Stimulated activated memory B cell treated with anti-CD40 and anti-IgM and Interleukin-4, amounts not matched to agents 10 μg/mL and 1 μg/mL and 100 μg/mL, for 72 hours (primary cell): ENCODE results near the gene ROBO4.

Source experiments
- ATAC-seq: fragments of 150-1000 bp; cut with Tn5 transposase; 2 replicates; pipeline ENCODE4 v1.10.0; 2021
- H3K27ac Mint-ChIP-seq: one replicate; pipeline ENCODE4 v1.8.0; 2022; ENCODE audit warnings: mild to moderate bottlenecking, mixed read lengths
- H3K27me3 Mint-ChIP-seq: one replicate; pipeline ENCODE4 v1.8.0; 2022; ENCODE audit warnings: mixed read lengths
- H3K36me3 Mint-ChIP-seq: one replicate; pipeline ENCODE4 v1.8.0; 2022; ENCODE audit warnings: mixed read lengths
- H3K4me1 Mint-ChIP-seq: one replicate; pipeline ENCODE4 v1.8.0; 2022; ENCODE audit warnings: mixed read lengths
- H3K4me3 Mint-ChIP-seq: one replicate; pipeline ENCODE4 v1.8.0; 2022; ENCODE audit warnings: mild to moderate bottlenecking, moderate library complexity, mixed read lengths
- H3K9me3 Mint-ChIP-seq: one replicate; pipeline ENCODE4 v1.8.0; 2022; ENCODE audit warnings: mixed read lengths

Gene ROBO4

DNA sequence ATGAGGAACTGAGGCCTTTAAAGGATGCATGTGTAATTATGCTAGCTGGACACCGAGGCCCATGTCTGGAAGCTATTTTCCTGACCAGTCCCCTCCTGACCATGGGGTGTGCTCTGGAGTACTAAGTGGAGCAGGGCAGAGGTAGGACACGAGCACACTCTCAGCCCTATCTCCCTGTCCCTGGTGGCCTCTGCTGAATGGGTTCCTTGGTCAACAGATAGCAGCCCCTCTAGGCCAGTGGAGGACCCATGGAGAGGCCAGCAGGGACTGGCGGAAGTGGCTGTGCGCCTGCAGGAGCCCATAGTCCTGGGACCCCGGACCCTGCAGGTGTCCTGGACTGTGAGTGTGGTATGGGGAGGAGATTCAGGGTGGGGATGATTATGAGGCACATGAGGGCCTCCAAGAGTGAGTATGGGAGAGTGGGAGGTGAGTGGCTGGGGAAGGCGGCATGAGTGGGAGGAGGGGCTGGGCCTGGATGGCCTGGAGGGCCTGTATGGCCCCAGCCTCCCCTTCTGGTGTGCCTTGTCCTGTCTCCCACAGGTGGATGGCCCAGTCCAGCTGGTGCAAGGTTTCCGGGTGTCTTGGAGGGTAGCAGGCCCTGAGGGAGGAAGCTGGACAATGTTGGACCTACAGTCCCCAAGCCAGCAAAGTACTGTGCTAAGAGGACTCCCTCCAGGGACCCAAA is 23.0 kb downstream of the ROBO4 start:
- Mint-ChIP-seq H3K9me3 (no peaks in the 10 kb centered on the region), H3K27me3 (peaks cover 90% of the 10 kb centered on the region), H3K36me3 (no peaks in the 10 kb centered on the region), H3K4me1 (peaks cover 19% of the 10 kb centered on the region), H3K4me3 (no peak overlapping the region), H3K27ac (no peak overlapping the region)
- ATAC-seq: no peak

DNA sequence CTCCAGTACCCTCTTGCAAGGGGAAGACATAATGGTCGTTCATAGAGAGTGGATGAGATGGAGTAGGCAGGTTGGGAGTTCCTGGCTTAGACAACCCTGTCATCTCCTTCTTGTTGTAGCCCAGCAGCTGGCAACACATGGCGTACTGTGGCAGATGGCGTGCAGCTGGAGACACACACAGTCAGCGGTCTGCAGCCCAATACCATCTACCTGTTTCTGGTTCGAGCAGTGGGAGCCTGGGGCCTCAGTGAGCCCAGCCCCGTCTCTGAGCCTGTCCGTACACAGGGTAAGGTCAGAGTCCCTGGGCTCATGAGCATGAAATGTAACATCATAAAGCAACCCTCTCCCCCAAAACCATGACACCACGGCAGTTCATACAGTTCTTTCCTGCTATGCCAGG is 23.7 kb downstream of the ROBO4 start:
- Mint-ChIP-seq H3K4me3 (no peak overlapping the region), H3K36me3 (no peaks in the 10 kb centered on the region), H3K9me3 (no peaks in the 10 kb centered on the region), H3K27me3 (peaks cover 90% of the 10 kb centered on the region), H3K27ac (no peak overlapping the region), H3K4me1 (peaks cover 19% of the 10 kb centered on the region)
- no peak for ATAC-seq

DNA sequence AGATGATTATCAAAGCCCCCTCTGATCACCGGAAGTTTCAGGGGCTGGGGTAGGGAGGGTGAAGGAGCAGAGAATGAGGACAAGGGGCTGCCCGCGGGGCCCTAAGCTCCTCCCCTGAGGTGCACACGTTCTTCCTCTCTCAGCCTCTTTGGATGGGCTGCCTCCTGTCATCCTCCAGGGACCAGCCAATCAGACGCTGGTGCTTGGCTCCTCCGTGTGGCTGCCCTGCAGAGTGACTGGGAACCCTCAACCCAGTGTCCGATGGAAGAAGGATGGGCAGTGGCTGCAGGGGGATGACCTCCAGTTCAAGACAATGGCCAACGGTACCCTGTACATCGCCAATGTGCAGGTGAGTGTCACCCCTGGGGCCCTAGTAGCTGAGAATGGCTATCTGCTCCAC is 24.9 kb downstream of the ROBO4 start:
- H3K27ac Mint-ChIP-seq: no peak overlapping the region
- no peaks in the 10 kb centered on the region for H3K9me3 Mint-ChIP-seq
- peaks cover 18% of the 10 kb centered on the region for H3K4me1 Mint-ChIP-seq
- ATAC-seq: no peak
- H3K27me3 Mint-ChIP-seq: peaks cover 90% of the 10 kb centered on the region
- H3K36me3 Mint-ChIP-seq: no peaks in the 10 kb centered on the region
- no peak overlapping the region for H3K4me3 Mint-ChIP-seq

DNA sequence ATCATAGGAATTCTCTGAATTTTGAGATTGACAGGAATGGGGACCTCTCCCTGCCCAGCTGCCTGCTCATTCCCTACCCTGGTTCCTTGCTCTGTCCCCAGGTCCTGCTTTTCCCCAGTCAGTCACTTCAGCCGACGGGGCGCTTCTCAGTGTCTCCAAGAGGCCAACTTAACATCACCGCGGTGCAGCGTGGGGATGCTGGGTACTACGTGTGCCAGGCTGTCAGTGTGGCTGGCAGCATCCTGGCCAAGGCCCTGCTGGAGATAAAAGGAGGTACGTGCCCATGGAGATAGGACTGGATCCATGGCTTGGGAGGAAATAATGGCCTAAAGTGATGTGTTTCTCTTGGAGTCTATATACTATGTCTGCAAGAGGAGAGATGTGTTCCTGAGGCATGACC is 25.4 kb downstream of the ROBO4 start:
- no peaks in the 10 kb centered on the region for H3K36me3 Mint-ChIP-seq
- peaks cover 18% of the 10 kb centered on the region for H3K4me1 Mint-ChIP-seq
- peaks cover 90% of the 10 kb centered on the region for H3K27me3 Mint-ChIP-seq
- H3K9me3 Mint-ChIP-seq: no peaks in the 10 kb centered on the region
- no peak for ATAC-seq
- H3K4me3 Mint-ChIP-seq: no peak overlapping the region
- H3K27ac Mint-ChIP-seq: no peak overlapping the region

DNA sequence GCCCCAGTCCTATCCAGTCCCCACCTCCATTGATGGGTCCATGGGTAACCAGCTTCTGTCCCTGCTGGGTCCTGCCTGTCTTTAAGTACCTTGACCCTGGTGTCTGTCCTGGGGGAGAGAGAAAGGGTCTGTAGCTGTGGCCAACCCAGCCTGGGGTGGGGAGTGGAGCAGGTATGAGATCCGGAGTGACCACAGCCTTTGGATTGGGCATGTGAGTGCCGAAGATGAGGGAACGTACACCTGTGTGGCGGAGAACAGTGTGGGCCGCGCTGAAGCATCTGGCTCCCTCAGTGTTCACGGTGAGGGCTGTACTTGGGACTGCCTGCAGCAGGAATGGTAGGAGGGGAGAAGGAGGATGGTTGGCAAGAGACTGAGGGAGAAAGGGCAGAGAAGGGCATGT is 27.2 kb downstream of the ROBO4 start:
- Mint-ChIP-seq H3K36me3 (no peaks in the 10 kb centered on the region), H3K27me3 (peaks cover 91% of the 10 kb centered on the region), H3K4me3 (no peak overlapping the region), H3K4me1 (peaks cover 17% of the 10 kb centered on the region), H3K27ac (no peak overlapping the region), H3K9me3 (no peaks in the 10 kb centered on the region)
- ATAC-seq: no peak

DNA sequence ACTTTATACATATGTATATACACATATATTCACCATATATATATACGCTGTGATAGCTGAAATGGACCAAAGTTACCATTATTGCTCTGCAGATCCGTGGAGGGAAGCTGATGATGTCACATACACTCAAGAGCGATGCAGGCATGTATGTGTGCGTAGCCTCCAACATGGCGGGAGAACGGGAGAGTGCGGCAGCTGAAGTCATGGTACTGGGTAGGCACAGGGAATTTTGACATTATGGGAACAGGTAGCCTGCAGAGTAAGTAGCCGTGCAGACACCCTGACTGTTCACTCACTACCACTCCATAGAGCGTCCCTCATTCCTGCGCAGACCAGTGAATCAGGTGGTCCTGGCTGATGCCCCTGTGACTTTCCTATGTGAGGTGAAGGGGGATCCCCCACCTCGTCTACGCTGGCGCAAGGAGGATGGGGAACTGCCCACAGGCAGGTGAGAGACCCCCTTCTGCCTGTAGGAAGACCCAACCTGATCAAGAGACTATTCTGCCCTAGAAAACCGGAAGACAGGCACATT is 27.7 kb downstream of the ROBO4 start:
- peaks cover 15% of the 10 kb centered on the region for H3K4me1 Mint-ChIP-seq
- H3K9me3 Mint-ChIP-seq: no peaks in the 10 kb centered on the region
- no peak overlapping the region for H3K27ac Mint-ChIP-seq
- peaks cover 86% of the 10 kb centered on the region for H3K27me3 Mint-ChIP-seq
- ATAC-seq: no peak
- no peaks in the 10 kb centered on the region for H3K36me3 Mint-ChIP-seq
- H3K4me3 Mint-ChIP-seq: no peak overlapping the region

DNA sequence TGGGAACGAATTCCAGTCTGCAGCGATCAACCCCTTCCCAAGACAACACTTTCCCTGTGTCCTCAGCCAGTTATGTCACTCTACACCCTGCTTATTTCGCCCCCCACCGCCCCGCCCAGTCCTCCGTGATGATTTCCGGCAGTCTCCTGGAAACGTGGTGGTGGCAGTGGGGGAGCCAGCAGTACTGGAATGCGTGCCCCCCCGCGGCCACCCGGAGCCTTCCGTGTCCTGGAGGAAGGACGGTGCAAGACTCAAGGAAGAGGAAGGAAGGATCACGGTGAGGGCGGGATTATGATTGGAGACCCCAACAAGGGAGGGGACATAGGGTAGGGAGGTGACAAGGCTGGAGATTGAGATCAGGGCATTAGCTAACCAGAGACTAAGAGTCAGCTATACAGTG is 28.3 kb downstream of the ROBO4 start:
- peaks cover 83% of the 10 kb centered on the region for H3K27me3 Mint-ChIP-seq
- H3K9me3 Mint-ChIP-seq: no peaks in the 10 kb centered on the region
- H3K4me1 Mint-ChIP-seq: peaks cover 15% of the 10 kb centered on the region
- no peak overlapping the region for H3K4me3 Mint-ChIP-seq
- no peak overlapping the region for H3K27ac Mint-ChIP-seq
- no peaks in the 10 kb centered on the region for H3K36me3 Mint-ChIP-seq
- ATAC-seq: no peak

DNA sequence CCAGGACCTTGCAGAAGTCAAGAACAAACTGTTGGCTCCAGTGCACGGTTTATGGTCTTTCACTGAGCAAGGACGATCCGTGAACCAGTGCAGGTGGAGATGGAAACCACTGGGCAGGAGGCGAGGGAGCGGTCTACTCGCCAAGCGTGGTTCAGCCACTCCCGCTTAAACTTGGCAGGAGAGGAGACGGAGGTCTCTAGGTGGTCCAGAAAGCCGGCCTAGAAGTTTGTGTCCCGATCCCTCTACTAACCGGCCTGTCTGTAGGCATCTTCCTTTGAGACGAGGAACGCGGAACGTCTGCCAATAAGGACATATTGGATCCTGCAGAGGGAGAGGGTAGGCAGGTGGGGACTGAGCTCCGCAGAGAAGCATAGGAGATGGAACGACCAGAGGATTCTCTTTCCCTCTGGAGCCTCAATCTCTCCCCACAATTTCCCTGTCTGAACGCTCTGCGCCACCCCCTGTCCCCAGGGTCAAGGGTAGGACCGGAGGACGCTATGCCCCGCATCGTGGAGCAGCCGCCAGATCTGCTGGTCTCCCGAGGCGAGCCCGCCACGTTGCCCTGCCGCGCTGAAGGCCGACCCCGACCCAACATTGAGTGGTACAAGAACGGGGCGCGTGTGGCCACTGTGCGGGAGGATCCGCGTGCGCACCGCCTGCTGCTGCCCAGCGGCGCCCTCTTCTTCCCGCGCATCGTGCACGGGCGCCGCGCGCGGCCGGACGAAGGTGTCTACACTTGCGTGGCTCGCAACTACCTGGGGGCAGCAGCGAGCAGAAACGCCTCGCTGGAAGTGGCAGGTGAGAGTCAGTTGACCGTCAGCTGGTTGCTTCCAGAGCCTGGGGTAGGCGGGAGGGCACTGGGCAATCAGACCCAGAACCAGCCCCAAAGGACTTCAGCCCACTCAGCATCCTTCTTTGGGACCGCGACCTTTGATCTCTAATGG is 29.1 kb downstream of the ROBO4 start:
- no peaks in the 10 kb centered on the region for H3K36me3 Mint-ChIP-seq
- peaks cover 21% of the 10 kb centered on the region for H3K4me1 Mint-ChIP-seq
- peaks cover 83% of the 10 kb centered on the region for H3K27me3 Mint-ChIP-seq
- no peaks in the 10 kb centered on the region for H3K9me3 Mint-ChIP-seq
- no peak for ATAC-seq
- no peak overlapping the region for H3K4me3 Mint-ChIP-seq
- no peak overlapping the region for H3K27ac Mint-ChIP-seq

DNA sequence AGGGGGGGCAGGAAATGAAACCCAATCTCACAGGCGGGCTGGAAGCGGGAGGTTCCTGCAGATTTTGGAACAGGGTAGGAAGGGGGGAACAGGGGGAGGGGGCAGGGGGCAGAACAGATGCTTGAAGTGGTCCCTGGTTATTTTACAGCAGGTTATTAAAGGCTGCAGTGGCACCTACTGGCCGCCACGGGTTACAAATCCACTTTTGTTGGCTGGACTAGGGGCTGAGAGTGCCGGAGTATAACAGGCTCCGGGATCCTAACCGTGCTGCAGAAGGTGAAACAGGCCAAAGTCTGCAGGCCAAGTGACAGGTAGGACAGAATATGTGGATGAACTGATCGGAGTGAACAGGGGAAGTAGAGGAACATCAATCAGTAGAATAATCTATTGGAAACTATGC is 30.0 kb downstream of the ROBO4 start:
- H3K4me3 Mint-ChIP-seq: no peak overlapping the region
- no peaks in the 10 kb centered on the region for H3K9me3 Mint-ChIP-seq

DNA sequence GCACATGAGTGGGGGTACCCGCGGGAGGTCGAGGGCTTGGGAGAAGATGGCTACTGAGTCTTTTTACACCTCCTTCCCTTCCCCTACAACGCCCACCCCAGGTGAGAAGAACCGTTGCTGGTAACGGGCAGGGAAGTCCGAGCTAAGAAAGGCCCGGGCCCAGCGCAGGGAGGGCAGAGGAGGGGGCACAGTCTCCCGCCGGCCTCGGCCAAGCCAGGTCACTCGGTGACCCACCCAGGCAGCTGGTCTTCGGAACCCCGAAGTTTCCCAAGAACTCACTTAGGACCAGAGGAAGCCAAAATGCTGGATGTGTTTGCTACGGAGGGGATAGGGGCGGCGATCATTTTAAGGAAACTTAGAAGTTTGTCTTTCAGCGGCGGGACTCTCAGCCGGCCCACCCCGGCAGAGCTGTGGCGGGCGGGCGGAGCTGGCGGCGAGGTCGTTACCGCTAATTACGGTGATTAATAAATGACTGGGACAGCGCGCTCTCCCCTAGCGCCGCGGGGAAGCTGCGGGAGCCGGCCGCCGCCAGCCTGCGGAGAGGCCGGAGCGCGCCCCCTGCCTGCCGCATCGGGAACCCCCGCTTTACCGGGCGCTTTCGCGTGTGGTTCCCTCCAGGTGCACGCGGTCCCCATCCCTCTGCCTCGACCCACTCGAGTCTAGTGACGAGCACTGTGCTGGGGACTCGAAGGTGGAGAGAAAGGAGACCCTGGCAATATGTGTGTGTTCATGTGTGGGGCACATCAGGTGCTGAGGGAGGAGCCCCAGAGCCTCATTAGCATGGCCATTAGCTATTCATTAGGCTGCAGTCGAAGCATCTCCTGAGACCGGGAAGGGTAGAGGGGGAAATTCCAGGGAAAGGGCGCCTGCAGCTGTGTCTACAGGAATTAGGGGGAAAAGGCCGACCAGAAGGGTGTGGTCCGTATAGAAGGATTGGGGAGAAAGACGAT is 31.5 kb downstream of the ROBO4 start:
- no peak for ATAC-seq
- H3K27ac Mint-ChIP-seq: no peak overlapping the region

More for the DNA sequence above, 30.0 kb downstream of the ROBO4 start:
- Mint-ChIP-seq H3K4me1 (peaks cover 29% of the 10 kb centered on the region), H3K36me3 (no peaks in the 10 kb centered on the region), H3K27ac (no peak overlapping the region), H3K27me3 (peaks cover 83% of the 10 kb centered on the region)
- ATAC-seq: no peak

DNA sequence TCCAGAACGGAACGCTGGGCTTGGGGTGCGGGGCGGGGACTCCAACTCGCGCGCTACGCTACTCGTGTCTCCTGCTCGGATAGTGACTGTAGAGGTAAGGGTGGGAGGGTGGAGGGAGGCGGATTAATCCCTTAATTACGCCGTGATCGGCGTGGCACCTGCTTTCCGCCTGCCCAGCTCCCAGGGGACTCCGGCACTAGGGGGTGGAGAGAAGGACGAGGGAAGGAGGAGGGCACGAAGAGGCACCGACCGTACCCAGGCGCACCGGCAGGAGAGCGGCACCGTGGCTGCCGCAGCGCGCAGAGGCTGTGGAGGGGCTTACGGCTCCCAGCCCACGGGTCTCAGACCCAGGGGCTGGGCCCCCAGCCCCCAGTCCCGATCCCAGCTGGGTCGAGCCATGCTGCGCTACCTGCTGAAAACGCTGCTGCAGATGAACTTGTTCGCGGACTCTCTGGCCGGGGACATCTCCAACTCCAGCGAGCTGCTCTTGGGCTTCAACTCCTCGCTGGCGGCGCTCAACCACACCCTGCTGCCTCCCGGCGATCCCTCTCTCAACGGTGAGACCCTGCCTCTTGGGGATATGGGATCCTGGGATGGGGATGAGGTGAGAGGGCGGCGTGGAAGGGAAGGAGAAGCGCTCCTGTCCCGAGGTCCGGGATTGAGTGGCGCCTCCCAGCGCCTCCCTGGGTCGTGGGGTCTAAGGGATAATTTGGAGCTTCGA is 32.3 kb downstream of the ROBO4 start, which contains the start of gene ROBO3:
Gene ROBO3 (plus strand): TSS at position 252 of the 721 bp plus-strand sequence. CDS start 146 bp downstream, at position 398.
- H3K9me3 Mint-ChIP-seq: no peaks in the 10 kb centered on the region

More for the DNA sequence above, 31.5 kb downstream of the ROBO4 start:
- Mint-ChIP-seq H3K27me3 (peaks cover 89% of the 10 kb centered on the region), H3K4me1 (peaks cover 30% of the 10 kb centered on the region), H3K9me3 (no peaks in the 10 kb centered on the region), H3K36me3 (no peaks in the 10 kb centered on the region), H3K4me3 (no peak overlapping the region)

DNA sequence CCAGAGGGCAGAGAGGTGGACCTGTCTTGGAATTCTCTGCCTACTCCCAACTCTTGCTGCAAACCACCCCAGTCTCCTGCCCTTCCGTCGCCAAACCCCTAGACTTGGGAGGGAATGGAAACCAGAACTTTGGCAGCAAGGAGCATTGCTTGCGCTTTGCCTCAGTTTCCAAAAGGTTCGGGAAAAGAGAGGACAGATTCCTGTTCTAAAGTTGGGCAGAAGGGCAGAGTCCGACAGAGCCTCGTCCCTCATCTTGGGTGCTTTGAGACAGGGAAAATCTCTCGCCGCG is 32.8 kb downstream of the ROBO4 start:
- H3K27ac Mint-ChIP-seq: no peak overlapping the region
- no peak overlapping the region for H3K4me3 Mint-ChIP-seq
- H3K36me3 Mint-ChIP-seq: no peaks in the 10 kb centered on the region
- H3K4me1 Mint-ChIP-seq: peaks cover 30% of the 10 kb centered on the region
- no peak for ATAC-seq
- H3K27me3 Mint-ChIP-seq: peaks cover 86% of the 10 kb centered on the region
- no peaks in the 10 kb centered on the region for H3K9me3 Mint-ChIP-seq

More for the DNA sequence above, 32.3 kb downstream of the ROBO4 start, which contains the start of gene ROBO3:
- Mint-ChIP-seq H3K27me3 (peaks cover 86% of the 10 kb centered on the region), H3K27ac (no peak within 1 kb of the TSS), H3K4me1 (peaks cover 30% of the 10 kb centered on the region), H3K4me3 (no peak within 1 kb of the TSS), H3K36me3 (no peaks in the 10 kb centered on the region)
- ATAC-seq: no peak

DNA sequence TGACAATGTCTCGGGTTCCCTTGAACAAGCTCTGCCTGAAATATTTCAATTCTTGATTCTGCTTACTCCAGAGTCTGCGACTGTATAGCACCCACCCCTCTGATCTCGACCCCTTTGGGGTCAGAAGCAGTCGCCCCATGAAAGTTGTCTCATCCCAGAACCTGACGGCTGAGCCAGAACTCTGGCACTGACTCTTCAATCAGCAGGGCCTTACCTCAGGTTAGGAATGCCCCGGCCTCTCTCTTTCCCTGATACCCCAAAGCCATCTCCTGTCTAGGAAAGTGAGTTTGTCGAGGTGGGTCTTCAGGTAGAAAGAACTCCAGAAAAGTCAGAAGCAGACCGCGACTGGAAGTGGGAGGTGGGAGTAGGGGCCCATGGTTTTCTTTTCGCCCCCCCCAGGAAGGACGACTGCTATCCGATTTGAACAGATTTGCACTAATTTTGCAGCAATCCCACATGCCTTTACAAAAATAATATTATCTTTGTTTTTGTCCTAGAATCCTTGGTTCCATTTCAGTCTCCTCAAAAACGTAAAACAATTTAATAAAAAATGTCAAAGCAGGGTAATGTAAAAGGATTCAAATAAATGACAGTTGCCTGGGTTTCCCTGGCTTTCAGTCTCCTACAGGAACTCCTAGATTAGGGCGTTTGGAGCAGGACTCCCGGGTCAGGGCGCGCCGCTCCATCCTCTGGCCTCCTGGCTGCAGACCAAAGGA is 33.3 kb downstream of the ROBO4 start:
- Mint-ChIP-seq H3K27me3 (peaks cover 86% of the 10 kb centered on the region), H3K36me3 (no peaks in the 10 kb centered on the region), H3K4me1 (peaks cover 30% of the 10 kb centered on the region), H3K4me3 (no peak overlapping the region), H3K9me3 (no peaks in the 10 kb centered on the region), H3K27ac (no peak overlapping the region)
- no peak for ATAC-seq

DNA sequence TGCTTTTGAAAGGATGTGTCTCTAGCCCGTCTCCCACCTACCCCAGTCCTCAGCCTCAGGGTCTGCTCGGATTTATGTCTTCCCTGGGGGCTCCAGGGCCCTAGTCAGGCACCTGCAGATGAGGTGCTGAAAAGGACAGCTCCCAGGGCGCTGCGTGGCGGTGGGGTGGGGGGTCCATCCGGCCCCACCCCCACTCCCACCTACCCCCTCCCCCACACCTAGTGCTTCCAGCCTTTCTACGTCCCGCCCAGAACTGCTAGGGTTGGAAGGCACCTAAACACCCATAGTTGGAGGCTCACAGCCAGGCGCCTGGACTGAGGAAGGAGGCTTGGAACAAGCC is 33.9 kb downstream of the ROBO4 start:
- Mint-ChIP-seq H3K27me3 (peaks cover 81% of the 10 kb centered on the region), H3K4me1 (peaks cover 30% of the 10 kb centered on the region), H3K36me3 (no peaks in the 10 kb centered on the region), H3K27ac (no peak overlapping the region), H3K4me3 (no peak overlapping the region), H3K9me3 (no peaks in the 10 kb centered on the region)
- no peak for ATAC-seq
